ENCODE data around the gene MIGA1. TPM values are rescaled to one million over a fixed set of nuclear protein-coding genes. Genes with fewer than 3 reads are reported as not detected.
"Not testable (repeated sequence)": the region's sequence is repeated elsewhere in the genome, so short reads cannot be mapped to it uniquely, and the experiment has no call there.

The MIGA1 gene
- 10 to 100 TPM; 13.9 to 18.3 TPM for total RNA-seq
- long read RNA-seq, full-length matches to known transcripts: 1 of 10 reads
- long read RNA-seq, partial matches to known transcripts: 0 of 10 reads
- long read RNA-seq, other reads (novel, unspliced or antisense): 9 of 10 reads

- ATAC-seq: peak; percentile 99
- intact Hi-C loops (cut with DNase I, micrococcal nuclease): no loop called here
- DNase-seq: peak; percentile 89 to 94
These were observed at the start of gene MIGA1 for GRCh38 chr1:77779529-77780281. TSS of gene MIGA1 (plus strand) at chr1:77779649. CDS start at chr1:77783253, 3,604 bp downstream.

DNA sequence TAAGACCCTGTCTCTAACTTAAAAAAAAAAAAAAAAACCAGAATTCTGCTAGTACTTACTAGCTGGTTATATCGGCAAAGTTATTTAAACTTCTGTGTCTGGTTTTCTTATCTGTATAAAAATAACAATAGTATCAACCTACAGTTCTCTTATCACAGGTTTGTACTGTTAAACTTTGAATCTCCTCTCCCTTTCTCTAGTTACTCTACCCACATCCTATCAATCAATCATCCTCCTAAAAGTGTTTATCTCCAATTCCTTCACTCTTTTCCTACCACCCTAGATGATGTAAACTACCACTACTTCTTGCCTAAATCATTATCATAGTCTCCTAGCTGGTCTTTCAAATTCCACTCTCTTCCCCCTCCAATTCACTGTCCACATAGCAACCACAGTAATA lies 47.4 kb upstream of the MIGA1 start:
- ATAC-seq: no peak
- DNase-seq: no peak
- intact Hi-C loops (cut with DNase I, micrococcal nuclease): no loop called here

DNA sequence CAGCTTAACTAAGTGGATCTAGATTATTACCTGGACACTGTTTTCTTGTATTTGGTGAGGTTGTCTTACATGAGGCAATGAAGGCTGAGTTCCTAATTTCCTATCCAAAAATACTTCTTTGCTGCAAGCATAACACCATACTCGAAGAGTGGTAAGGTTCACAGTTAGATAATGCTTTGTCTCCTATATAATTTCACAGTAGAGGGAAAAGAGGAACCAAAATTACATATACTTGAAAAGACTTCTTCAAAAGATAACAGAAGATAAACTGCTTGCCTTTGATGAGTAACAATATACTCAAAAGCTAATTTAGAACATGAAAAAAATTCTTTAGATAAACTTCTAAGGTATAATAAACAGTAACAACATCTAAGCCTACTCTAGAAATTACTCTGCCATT lies 40.2 kb upstream of the MIGA1 start:
- DNase-seq: no peak
- intact Hi-C loops (cut with DNase I, micrococcal nuclease): loop anchor here in 1 of 2 donors (5.0 kb wide), 1 partner anchor 188 kb away; no protein-coding TSS in a partner anchor
- no peak for ATAC-seq

DNA sequence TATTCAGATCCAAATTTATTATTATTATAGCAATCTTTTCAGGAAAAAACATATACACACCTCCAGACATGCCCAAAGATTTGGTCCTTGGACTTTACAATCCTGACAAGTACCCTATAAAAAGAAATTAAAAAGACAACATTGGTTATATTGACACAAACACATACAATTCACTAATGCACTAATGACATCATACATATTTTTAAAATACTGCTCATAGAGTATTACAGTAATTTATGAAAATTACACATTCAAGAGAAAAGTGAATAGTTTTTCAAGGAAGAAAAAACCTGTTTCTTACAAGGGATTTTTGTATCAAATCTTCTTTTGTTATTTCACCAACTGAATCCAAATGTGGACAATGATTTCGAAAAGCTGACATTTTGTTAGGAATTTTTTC lies 38.1 kb upstream of the MIGA1 start:
- DNase-seq: no peak
- no peak for ATAC-seq
- intact Hi-C loops (cut with DNase I, micrococcal nuclease): no loop called here

DNA sequence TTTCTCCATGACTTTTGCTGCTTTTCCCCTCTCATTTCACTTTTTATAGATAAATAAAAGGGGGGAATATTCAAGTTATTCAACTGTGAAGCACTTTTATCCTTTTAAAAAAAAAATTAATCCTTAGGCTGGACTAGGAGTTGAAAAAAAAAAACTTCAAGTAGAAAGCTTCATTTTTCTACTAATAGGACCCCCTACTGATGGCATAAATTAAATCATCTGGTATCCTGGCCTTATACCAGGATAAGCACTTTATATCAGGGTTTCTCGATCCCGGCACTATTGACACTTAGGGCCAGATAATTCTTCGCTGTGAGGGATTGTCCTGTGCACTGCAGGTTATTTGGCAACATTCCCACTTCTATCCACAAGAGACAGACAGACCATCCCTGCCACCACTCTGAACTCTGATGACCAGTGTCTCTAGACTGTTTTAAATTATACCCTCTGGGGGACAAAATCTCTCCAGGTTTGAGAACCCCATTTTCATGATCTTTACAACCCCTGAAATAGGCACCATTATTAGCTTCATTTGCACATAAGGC lies 37.4 kb upstream of the MIGA1 start:
- no peak for ATAC-seq
- DNase-seq: no peak
- intact Hi-C loops (cut with DNase I, micrococcal nuclease): no loop called here

- DNase-seq (no peak), ATAC-seq (no peak)
- intact Hi-C loops (cut with DNase I, micrococcal nuclease): no loop called here
These were observed 34.9 kb upstream of the MIGA1 start for GRCh38 chr1:77744576-77744975.

- DNase-seq; intact Hi-C loops (cut with DNase I, micrococcal nuclease); ATAC-seq: not testable (repeated sequence)
These were observed 30.0 kb upstream of the MIGA1 start for GRCh38 chr1:77749489-77749888.

DNA sequence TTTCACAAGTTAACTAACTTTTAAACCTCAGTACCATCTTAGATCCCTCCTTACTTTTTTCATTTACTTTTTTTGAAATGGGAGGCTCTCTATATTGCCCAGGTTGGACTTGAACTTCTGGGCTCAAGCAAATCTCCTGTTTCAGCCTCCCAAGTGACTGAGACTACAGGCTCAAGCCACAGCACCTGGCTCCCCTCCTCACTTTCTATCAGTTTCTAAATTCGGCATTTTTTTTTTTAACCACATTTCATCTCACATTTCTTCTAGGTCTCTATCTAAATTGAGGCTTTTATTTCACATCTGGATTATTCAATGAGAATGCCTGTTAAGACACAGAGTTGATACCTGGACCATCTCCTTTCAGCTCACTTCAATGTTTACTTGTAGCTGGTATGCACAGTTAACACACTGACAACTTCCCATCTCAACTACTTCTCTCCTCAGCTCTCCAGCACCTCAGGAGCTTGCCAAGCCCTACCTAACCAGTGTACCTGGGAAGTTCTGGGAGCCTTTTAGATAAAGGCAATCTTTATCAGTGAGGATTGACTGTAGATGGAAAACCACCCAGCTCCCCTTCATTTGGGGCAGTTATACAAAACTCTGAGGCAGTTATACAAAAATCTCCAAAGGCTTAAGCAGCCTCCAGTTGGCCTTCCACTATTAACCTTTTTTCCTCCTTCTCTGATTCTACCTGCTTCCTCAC lies 23.2 kb upstream of the MIGA1 start:
- DNase-seq: no peak
- no peak for ATAC-seq
- intact Hi-C loops (cut with DNase I, micrococcal nuclease): no loop called here

- intact Hi-C loops (cut with DNase I, micrococcal nuclease): no loop called here
These were observed 22.3 kb upstream of the MIGA1 start for GRCh38 chr1:77757066-77757584.

GRCh38 chr1:77757603-77758002 lies 21.8 kb upstream of the MIGA1 start:
- intact Hi-C loops (cut with DNase I, micrococcal nuclease): no loop called here
- no peak for ATAC-seq
- DNase-seq: no peak

More at GRCh38 chr1:77757066-77757584, 22.3 kb upstream of the MIGA1 start:
- ATAC-seq: no peak
- no peak for DNase-seq

DNA sequence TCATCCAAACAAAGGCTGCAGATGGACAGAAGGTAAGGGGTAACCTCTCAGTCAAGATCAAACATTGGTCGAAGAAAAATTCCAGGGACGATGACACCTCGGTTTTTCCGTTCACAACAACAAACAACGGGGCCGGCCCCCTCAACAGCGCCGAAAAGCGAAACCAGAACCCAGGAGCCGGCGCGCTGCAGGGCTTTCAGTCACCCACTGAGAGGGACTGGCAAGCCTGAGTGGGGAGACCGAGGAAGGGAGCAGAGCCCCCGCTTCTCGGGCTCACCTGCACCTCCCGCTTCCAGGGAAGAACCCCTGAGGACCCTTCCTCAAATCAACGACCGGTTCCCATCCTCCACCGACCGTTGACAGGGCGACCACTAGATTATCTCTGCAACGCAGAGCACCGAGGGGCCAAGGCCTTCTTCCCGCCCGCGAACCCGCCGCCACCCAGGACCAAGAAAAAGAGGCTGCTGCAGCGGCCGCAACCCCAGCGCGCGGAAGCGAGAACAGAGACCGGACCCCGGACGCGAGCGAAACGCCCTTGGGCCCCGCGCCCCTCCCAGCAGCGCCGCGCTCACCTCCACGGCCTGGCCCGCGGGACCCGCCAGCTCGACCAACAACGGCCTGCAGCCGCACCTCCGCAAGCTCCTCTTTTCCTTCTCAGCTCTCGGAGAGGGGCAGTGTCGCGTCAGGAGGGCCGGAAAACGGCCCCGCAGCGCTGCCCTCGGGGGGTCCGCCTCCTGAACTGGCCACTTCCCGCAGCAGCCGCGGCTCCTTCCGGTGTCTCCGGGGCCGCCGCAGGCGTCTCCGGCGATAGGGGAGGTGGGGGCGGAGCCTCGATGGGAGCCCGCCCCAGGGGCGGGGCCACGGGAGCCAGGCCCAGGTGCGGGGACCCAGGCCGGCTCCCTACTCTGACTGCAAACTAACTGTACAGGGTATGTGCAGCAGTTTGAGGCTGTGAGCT lies 20.1 kb upstream of the MIGA1 start, which contains the start of gene USP33:
USP33 (minus strand) TSS at position 782 of the 958 bp plus-strand sequence. CDS start 18,155 bp downstream, outside the sequence.
- intact Hi-C loops (cut with DNase I, micrococcal nuclease): no loop called here
- DNase-seq: peak; percentile 89 to 93
- peak; percentile 98 for ATAC-seq

GRCh38 chr1:77762072-77762476 lies 17.4 kb upstream of the MIGA1 start:
- no peak for ATAC-seq
- intact Hi-C loops (cut with DNase I, micrococcal nuclease): no loop called here
- no peak for DNase-seq

DNA sequence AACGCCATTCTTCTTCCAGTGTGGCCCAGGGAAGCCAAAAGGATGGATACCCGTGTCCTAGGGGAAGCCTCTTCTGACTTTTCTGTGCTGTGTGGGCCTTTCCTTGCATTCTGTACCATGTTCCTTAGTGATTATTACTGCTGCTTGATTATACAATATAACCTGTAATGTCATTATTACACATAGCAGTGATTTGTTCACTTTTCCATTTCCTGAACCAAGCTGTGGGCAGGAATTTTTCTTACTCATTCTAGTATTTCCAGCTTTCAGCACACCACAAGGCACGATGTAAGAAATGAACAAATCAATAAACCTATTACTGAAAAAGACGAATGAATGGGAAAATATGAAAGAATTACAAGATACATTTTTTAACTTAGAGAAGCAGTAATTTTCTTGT lies 11.4 kb upstream of the MIGA1 start:
- ATAC-seq (no peak), DNase-seq (no peak)
- intact Hi-C loops (cut with DNase I, micrococcal nuclease): no loop called here

GRCh38 chr1:77776007-77776700 lies 3.3 kb upstream of the MIGA1 start:
- intact Hi-C loops (cut with DNase I, micrococcal nuclease): no loop called here
- no peak for ATAC-seq

GRCh38 chr1:77781683-77782082 lies 2.2 kb downstream of the MIGA1 start:
- DNase-seq (no peak), ATAC-seq (no peak)
- intact Hi-C loops (cut with DNase I, micrococcal nuclease): no loop called here

More at GRCh38 chr1:77776007-77776700, 3.3 kb upstream of the MIGA1 start:
- DNase-seq: no peak

DNA sequence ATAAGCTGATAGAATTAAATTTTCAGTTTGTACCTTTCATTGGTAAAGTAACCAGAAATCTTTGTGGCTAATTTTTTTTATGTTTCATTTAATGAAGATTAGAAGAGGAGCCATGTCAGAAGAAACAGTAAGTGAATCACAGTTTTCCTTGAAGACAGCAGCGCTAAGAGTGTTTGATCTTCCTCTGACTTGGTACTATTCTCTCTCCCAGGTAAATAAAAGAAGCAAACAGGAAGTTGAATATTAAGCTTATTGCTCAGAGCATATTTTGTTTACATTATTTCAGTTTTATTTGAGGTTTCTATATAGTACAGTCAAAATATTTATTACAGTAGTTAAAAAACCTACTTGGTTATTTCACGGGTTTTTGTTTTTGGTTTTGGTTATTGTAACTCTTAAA lies 3.7 kb downstream of the MIGA1 start:
- DNase-seq (no peak), ATAC-seq (no peak)
- intact Hi-C loops (cut with DNase I, micrococcal nuclease): no loop called here

GRCh38 chr1:77786093-77786741 lies 6.8 kb downstream of the MIGA1 start:
- DNase-seq; intact Hi-C loops (cut with DNase I, micrococcal nuclease); ATAC-seq: not testable (repeated sequence)

Measured in left colon (tissue), 2 donors.